Activated T-helper 1 cell treated with anti-CD3 and anti-CD28 coated beads, Interleukin-12 subunit alpha, Interleukin-12 subunit beta, Interleukin-2, Interleukin-4 antibody, amounts not matched to agents 30 ng/mL and 10 ng/mL and 1 ng/mL, durations not matched to agents 14 hours and 24 hours and 36 hours (primary cell): ENCODE measurements around the gene TNFRSF14. TPM values are rescaled to one million over a fixed set of nuclear protein-coding genes. Genes with fewer than 3 reads are reported as not detected.

Experiments used
- DNase-seq: peaks from one replicate; pipeline ENCODE4 v3.0.0; 2021; ENCODE audit warnings: low spot score
- H3K27ac Mint-ChIP-seq: one replicate; pipeline ENCODE4 v1.8.0; 2021; ENCODE audit warnings: mild to moderate bottlenecking, mixed read lengths
- H3K27me3 Mint-ChIP-seq: one replicate; pipeline ENCODE4 v1.8.0; 2022; ENCODE audit warnings: mild to moderate bottlenecking, moderate library complexity, mixed read lengths; ENCODE audit not compliant: insufficient read depth
- H3K36me3 Mint-ChIP-seq: one replicate; pipeline ENCODE4 v1.8.0; 2021; ENCODE audit warnings: low read depth, mixed read lengths
- H3K4me1 Mint-ChIP-seq: one replicate; pipeline ENCODE4 v1.8.0; 2021; ENCODE audit warnings: low read depth, mixed read lengths
- H3K4me3 Mint-ChIP-seq: one replicate; pipeline ENCODE4 v1.8.0; 2021; ENCODE audit warnings: mild to moderate bottlenecking, moderate library complexity, mixed read lengths
- H3K9me3 Mint-ChIP-seq: one replicate; pipeline ENCODE4 v1.8.0; 2021; ENCODE audit warnings: mixed read lengths
- intact Hi-C: fragments of 100-400 bp; cut with micrococcal nuclease; formaldehyde crosslinking; loops from one replicate; pipeline ENCODE4 v1.15.1; 2024
- total RNA-seq: library from RNA; stranded (reverse); gene quantifications from 2 replicates; pipeline ENCODE4 v1.2.3, GENCODE V29; 2022

TNFRSF14 gene
- total RNA-seq, 1 donor from 2014 or later = 207 TPM

DNA sequence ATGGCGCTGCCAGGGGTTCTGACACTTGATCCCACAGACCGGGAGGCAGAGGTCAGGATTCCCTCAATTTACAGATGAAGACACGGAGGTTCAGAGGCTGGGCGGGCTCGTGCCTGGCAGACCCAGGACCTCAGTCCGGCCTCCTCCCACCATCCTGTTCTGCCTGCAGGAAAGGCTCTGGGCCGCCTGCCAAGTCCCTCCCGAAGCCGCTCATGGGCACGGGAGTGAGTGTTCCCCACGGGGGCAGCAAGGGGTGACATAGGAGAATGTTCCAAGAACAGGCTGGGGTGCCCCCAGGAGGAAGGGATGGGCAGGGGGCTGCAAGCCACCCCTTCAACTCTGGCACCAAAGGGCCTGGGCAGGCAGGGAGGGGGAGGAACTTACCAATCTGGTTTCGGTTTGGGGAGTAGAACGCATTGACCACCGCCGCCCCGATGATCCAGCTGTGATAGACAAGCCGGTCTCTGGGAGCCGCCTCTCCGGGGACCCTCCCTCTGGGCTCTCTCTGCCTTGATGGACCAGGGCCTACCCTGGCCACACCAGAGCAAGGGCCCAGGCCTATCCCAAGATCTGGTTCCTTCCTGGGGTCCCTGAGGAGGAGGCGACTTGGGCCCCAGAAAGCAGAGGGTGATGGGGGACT is 38.0 kb downstream of the TNFRSF14 start:
- DNase-seq = no peak
- H3K4me1 Mint-ChIP-seq = no peaks in the 10 kb centered on the region

GRCh38 chr1:2594641-2595131 is 38.5 kb downstream of the TNFRSF14 start:
- Mint-ChIP-seq H3K4me1 (no peaks in the 10 kb centered on the region), H3K36me3 (no peaks in the 10 kb centered on the region), H3K9me3 (no peaks in the 10 kb centered on the region), H3K4me3 (no peak overlapping the region), H3K27me3 (peaks cover 2% of the 10 kb centered on the region), H3K27ac (no peak overlapping the region)
- no peak for DNase-seq
- intact Hi-C loops = no loop called here

More for the DNA sequence above, 38.0 kb downstream of the TNFRSF14 start:
- Mint-ChIP-seq H3K9me3 (no peaks in the 10 kb centered on the region), H3K36me3 (no peaks in the 10 kb centered on the region), H3K27me3 (peaks cover 2% of the 10 kb centered on the region), H3K27ac (no peak overlapping the region), H3K4me3 (no peak overlapping the region)
- intact Hi-C loops = no loop called here

GRCh38 chr1:2595261-2595811 is 39.2 kb downstream of the TNFRSF14 start:
- DNase-seq = no peak
- Mint-ChIP-seq H3K36me3 (no peaks in the 10 kb centered on the region), H3K9me3 (no peaks in the 10 kb centered on the region), H3K27me3 (peaks cover 2% of the 10 kb centered on the region), H3K27ac (no peak overlapping the region), H3K4me3 (no peak overlapping the region), H3K4me1 (no peaks in the 10 kb centered on the region)
- intact Hi-C loops = no loop called here

DNA sequence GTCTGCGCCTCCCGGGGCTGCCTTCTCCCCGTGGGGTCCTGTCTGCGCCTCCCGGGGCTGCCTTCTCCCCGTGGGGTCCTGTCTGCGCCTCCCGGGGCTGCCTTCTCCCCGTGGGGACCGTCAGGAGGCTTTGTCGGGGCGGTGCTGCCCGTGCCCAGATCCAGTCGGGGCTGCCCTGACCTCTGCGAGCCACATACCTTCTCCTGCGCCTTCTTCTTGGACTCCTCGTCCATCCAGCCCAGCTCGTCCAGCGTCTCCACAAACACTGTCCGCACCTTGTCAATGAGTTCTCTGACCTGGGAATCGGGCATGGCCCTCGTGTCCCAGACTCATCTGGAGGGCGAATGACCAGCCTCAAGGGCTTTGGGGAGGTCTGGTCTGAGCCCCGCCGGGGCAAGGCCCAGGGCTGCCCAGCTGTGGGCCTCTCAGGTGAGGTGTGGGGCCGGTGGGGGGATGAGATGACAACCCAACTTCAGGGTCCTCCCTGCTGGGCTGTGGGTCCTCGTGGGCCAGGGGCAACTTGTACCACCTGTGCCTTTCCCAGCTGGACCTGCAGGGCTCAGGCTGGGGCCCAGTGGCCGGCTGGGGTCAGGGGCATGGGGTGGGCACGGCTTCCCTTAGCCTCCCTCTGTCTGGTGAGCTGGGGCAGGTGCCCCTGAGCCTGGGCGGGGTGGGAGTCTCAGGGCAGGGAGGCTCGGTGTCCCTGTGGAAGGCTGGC is 39.8 kb downstream of the TNFRSF14 start:
- Mint-ChIP-seq H3K4me1 (no peaks in the 10 kb centered on the region), H3K36me3 (no peaks in the 10 kb centered on the region), H3K4me3 (no peak overlapping the region), H3K27me3 (peaks cover 6% of the 10 kb centered on the region), H3K27ac (no peak overlapping the region), H3K9me3 (no peaks in the 10 kb centered on the region)
- no peak for DNase-seq
- intact Hi-C loops = no loop called here

DNA sequence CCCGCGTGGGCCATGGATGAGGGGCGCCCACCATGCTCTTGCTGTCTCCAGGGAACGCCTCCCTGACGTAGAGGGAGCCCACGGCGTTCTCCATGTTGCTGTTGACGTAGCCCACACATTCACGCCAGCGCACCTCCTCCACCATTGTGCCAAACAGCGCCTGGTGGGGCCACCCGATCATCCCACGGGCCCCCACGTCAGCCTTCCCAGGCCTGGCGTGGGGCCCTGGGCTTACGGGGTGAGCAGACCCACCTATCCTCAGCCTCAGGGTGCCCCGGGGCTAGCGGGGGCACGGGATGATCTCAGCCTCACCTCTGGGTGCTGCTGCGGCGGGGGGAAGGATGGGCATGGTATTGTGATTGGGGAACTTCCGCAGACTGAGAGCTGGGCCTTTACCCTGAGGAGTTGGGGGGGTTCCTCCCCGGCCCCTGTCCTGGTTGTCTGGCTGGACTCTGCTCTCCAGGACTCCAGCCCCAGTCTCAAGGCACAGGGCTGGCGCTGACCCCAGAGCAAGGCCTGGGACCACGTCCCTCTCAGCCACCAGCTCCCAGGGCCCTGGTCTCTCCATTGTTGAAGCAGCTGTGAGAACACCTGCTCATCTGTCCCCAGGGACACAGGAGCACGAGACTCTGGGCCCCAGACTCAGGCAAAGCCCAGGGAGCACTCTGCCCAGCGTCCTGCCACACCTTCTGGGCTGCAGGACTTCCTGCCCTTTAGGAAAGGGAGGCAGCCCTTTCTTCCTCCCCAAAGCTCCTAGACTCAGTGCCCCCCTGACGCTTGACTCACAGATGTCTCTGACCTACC is 40.6 kb downstream of the TNFRSF14 start:
- Mint-ChIP-seq H3K4me1 (no peaks in the 10 kb centered on the region), H3K27me3 (peaks cover 12% of the 10 kb centered on the region), H3K4me3 (no peak overlapping the region), H3K36me3 (no peaks in the 10 kb centered on the region), H3K27ac (no peak overlapping the region), H3K9me3 (no peaks in the 10 kb centered on the region)
- DNase-seq = no peak
- intact Hi-C loops = no loop called here

- Mint-ChIP-seq H3K27ac (no peak overlapping the region), H3K9me3 (no peaks in the 10 kb centered on the region), H3K27me3 (peaks cover 15% of the 10 kb centered on the region), H3K4me1 (no peaks in the 10 kb centered on the region), H3K36me3 (no peaks in the 10 kb centered on the region), H3K4me3 (no peak overlapping the region)
- intact Hi-C loops = no loop called here
- DNase-seq = no peak
Observed at GRCh38 chr1:2597441-2598328, 41.5 kb downstream of the TNFRSF14 start.

DNA sequence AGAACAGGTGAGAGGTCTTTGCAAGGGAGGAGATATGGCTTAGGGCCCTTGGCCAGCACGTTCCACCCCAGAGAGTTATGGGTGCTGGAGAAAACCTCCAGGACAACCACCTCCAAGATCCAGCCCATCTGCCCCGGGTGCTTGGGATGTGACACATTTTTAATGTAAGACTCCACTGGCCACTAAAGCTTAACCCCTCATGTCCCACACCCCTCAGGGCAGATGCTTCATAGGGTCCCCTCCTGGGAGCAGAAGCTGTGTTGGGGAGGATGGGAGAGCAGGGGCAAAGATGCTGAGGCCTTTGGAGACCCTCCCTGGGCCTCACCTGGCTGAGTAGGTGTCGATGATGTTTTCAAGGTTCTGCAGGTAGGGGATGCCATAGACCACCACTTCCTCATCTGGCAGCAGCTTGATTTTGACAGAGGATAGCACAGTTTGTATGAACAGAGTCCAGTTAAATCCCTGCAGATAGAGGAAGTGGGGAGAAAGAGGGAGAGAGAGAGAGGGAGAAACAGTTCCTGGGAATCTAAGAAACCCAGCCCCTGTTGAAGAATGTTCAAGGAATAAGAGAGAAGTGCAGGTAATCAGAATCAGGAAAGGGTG is 42.3 kb downstream of the TNFRSF14 start:
- DNase-seq = no peak
- Mint-ChIP-seq H3K9me3 (no peaks in the 10 kb centered on the region), H3K36me3 (no peaks in the 10 kb centered on the region), H3K27ac (no peak overlapping the region), H3K4me3 (no peak overlapping the region), H3K27me3 (peaks cover 15% of the 10 kb centered on the region), H3K4me1 (no peaks in the 10 kb centered on the region)
- intact Hi-C loops = no loop called here

DNA sequence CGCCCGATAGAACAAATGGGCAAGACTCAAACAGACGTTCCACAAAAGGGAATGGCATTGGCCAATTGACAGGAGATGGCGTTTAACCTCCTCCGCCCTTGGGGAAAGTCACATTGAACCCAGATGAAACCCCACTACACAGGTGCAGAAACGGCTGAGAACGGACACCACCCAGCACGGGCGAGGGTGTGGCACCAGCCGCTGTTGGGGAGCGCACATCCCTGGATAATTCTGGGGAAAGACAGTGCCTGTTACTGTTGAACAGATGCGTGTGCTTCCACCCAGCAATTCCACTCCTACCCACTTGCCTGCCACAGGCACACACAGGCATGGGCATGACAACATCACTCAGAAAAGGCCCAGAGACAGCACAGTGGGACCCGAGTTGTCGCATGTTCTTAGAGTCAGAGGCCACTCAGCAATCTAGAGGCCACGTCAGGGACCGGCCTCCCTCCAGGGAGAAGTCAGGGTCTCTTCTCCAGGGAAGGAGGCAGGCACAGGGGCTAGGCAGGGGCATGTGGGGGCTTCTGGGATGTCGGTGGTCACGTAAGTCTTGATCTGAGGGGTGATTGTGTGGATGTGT is 45.6 kb downstream of the TNFRSF14 start:
- no peak for DNase-seq
- no peak overlapping the region for H3K4me3 Mint-ChIP-seq
- H3K27me3 Mint-ChIP-seq = peaks cover 15% of the 10 kb centered on the region
- no peaks in the 10 kb centered on the region for H3K4me1 Mint-ChIP-seq
- H3K36me3 Mint-ChIP-seq = no peaks in the 10 kb centered on the region
- H3K27ac Mint-ChIP-seq = no peak overlapping the region
- intact Hi-C loops = no loop called here
- H3K9me3 Mint-ChIP-seq = no peaks in the 10 kb centered on the region

- Mint-ChIP-seq H3K4me3 (no peak overlapping the region), H3K27ac (no peak overlapping the region)
- intact Hi-C loops = no loop called here
Observed at GRCh38 chr1:2602311-2602835, 46.2 kb downstream of the TNFRSF14 start.

GRCh38 chr1:2602866-2603520 is 46.8 kb downstream of the TNFRSF14 start:
- Mint-ChIP-seq H3K27me3 (peaks cover 15% of the 10 kb centered on the region), H3K4me3 (no peak overlapping the region), H3K9me3 (no peaks in the 10 kb centered on the region), H3K27ac (no peak overlapping the region), H3K36me3 (no peaks in the 10 kb centered on the region), H3K4me1 (no peaks in the 10 kb centered on the region)
- intact Hi-C loops = no loop called here
- DNase-seq = no peak

More at GRCh38 chr1:2602311-2602835, 46.2 kb downstream of the TNFRSF14 start:
- H3K27me3 Mint-ChIP-seq = peaks cover 15% of the 10 kb centered on the region
- no peaks in the 10 kb centered on the region for H3K4me1 Mint-ChIP-seq
- no peak for DNase-seq
- H3K9me3 Mint-ChIP-seq = no peaks in the 10 kb centered on the region
- no peaks in the 10 kb centered on the region for H3K36me3 Mint-ChIP-seq

- H3K27me3 Mint-ChIP-seq = peaks cover 13% of the 10 kb centered on the region
- intact Hi-C loops = no loop called here
- H3K27ac Mint-ChIP-seq = no peak overlapping the region
- no peak for DNase-seq
- no peak overlapping the region for H3K4me3 Mint-ChIP-seq
- H3K4me1 Mint-ChIP-seq = no peaks in the 10 kb centered on the region
- H3K36me3 Mint-ChIP-seq = no peaks in the 10 kb centered on the region
- H3K9me3 Mint-ChIP-seq = no peaks in the 10 kb centered on the region
Observed at GRCh38 chr1:2603521-2604155, 47.5 kb downstream of the TNFRSF14 start.
